Gastrocnemius medialis (tissue), 4 donors: Measurements from ENCODE around the gene GFPT1.

Experiments
- CTCF ChIP-seq, 5 experiments: fragments of 450-650 bp in 3 of 5; fragments of 200-600 bp in 2 of 5; sonication (generic) in 2 of 5; IDR thresholded peaks in 4 of 5; conservative IDR thresholded peaks in 1 of 5; 1 replicate in 4 of 5; 2 replicates in 1 of 5; pipeline ENCODE4 v1.5.1; 2016 to 2019; ENCODE audit warnings: antibody characterized with exemption in 5 of 5, mild to moderate bottlenecking in 3 of 5, moderate library complexity in 3 of 5
- POLR2A ChIP-seq, 2 donors: fragments of 450-650 bp; IDR thresholded peaks; one replicate each; pipeline ENCODE4 v1.6.1; 2017; ENCODE audit warnings: antibody characterized with exemption in 2 of 2, mild to moderate bottlenecking in 2 of 2, moderate library complexity in 2 of 2

GRCh38 chr2:69389271-69389670, 2.2 kb upstream of the GFPT1 start:
- TF ChIP-seq CTCF (IDR thresholded peaks at IDR 0.05 in 4 of 5, conservative IDR thresholded peaks at IDR 0.05 in 1 of 5) (no peak), POLR2A (IDR thresholded peaks at IDR 0.05) (no peak)
